Breast epithelium (tissue), 3 donors: ENCODE results near the gene ALG2.
A peak's percentile ranks its signal among the peaks of the same experiment; 100 is the strongest.

Source experiments
- POLR2A ChIP-seq: fragments of 450-650 bp; IDR thresholded peaks from one replicate; pipeline ENCODE4 v1.6.1; 2016; ENCODE audit warnings: antibody characterized with exemption, mild to moderate bottlenecking, moderate library complexity
- POLR2AphosphoS5 ChIP-seq, 3 donors: sonication (generic); formaldehyde crosslinking; IDR thresholded peaks; one replicate each; pipeline ENCODE4 v1.6.1; 2017; ENCODE audit warnings: antibody characterized with exemption in 3 of 3
- TF ChIP-seq, protein P1 (sequence below), 3 donors: fragments of 450-650 bp; IDR thresholded peaks; one replicate each; pipeline ENCODE4 v1.5.1; 2016 to 2017; ENCODE audit warnings: antibody characterized with exemption in 3 of 3, mild to moderate bottlenecking in 3 of 3, moderate library complexity in 3 of 3

DNA sequence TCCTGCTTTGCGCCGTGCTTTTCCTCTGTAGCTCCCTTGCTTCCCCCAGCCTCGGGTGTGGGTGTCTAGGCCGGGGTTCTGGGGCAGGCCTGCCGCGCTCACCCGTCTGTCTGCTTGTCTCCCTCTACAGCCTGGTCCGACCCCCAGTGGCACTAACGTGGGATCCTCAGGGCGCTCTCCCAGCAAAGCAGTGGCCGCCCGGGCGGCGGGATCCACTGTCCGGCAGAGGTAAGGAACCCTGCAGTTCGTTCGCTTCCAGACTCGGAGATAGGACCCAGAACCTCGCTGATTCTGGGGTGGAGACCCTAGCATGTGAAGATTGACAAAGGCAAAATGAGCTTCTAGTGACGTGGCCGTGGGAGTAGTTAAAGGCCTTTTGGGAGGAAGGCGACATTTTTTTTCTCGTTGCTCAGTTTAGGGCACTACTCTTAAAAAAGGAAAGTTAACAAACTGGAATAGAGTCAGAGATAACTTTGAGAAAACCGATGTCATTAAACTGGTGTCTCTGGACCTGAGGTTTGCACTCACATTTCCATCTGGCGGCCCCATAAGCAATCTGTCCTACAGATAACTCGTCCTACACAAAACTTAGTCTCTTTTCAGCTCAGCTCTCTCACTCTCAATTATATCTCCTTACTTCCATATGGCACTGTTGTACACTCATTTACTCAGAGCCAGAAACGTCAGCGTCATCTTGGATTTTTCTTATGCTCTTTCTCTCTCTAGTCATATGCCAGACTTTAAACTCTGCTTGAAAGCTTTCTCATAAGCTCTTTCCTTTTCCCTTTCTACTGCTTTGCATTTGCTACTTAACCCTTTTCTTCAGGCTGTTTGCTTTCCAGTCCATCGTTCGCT, 901 bp upstream of the ALG2 start:
- TF ChIP-seq, protein P1, sequence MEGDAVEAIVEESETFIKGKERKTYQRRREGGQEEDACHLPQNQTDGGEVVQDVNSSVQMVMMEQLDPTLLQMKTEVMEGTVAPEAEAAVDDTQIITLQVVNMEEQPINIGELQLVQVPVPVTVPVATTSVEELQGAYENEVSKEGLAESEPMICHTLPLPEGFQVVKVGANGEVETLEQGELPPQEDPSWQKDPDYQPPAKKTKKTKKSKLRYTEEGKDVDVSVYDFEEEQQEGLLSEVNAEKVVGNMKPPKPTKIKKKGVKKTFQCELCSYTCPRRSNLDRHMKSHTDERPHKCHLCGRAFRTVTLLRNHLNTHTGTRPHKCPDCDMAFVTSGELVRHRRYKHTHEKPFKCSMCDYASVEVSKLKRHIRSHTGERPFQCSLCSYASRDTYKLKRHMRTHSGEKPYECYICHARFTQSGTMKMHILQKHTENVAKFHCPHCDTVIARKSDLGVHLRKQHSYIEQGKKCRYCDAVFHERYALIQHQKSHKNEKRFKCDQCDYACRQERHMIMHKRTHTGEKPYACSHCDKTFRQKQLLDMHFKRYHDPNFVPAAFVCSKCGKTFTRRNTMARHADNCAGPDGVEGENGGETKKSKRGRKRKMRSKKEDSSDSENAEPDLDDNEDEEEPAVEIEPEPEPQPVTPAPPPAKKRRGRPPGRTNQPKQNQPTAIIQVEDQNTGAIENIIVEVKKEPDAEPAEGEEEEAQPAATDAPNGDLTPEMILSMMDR (IDR thresholded peaks at IDR 0.05), result no peak
- TF ChIP-seq POLR2A (peak; percentile 21), POLR2AphosphoS5 (IDR thresholded peaks at IDR 0.05) (no peak)
